CD4-positive, alpha-beta T cell treated with Interleukin-6 for 4 hours (primary cell): ENCODE measurements around the gene CSMD2.

Experiments used
- DNase-seq: peaks from one replicate; pipeline ENCODE4 v3.0.0-alpha.2; 2020; ENCODE audit warnings: mixed read lengths

Gene CSMD2

GRCh38 chr1:33468011-33468410 is 697.0 kb downstream of the CSMD2 start:
- DNase-seq, result no peak

- DNase-seq, result no peak
Observed at GRCh38 chr1:33466159-33466558, 698.9 kb downstream of the CSMD2 start.

GRCh38 chr1:33465316-33465715 is 699.7 kb downstream of the CSMD2 start:
- DNase-seq, result no peak

- no peak for DNase-seq
Observed at GRCh38 chr1:33464552-33464951, 700.5 kb downstream of the CSMD2 start.
